A549 (cell line): ENCODE measurements around the gene CHD6. TPM values are rescaled to one million over a fixed set of nuclear protein-coding genes. Genes with fewer than 3 reads are reported as not detected.

Source experiments
- ATAC-seq, 2 experiments: fragments of 200-7000 bp in 1 of 2; fragments of >200 bp in 1 of 2; cut with Nextera tagmentation in 1 of 2; cut with Tn5 transposase in 1 of 2; 3 replicates each; pipeline versions ENCODE4 v1.8.0 to v1.9.1; 2018 to 2020; ENCODE audit warnings: mild to moderate bottlenecking in 1 of 2, moderate library complexity in 1 of 2
- CTCF ChIA-PET: fragments of 300-600 bp; sonication (Branson Sonifier 250); formaldehyde crosslinking; extraction: SDS; loops from one replicate; lab custom pipeline; 2021; ENCODE audit warnings: antibody characterized with exemption, inconsistent platforms; lab: Yijun Ruan, JAX
- POLR2A ChIA-PET: fragments of 350-600 bp; formaldehyde crosslinking; extraction: SDS; loops from one replicate; lab custom pipeline; 2021; ENCODE audit warnings: antibody characterized with exemption, inconsistent platforms; lab: Yijun Ruan, JAX
- DNase-seq, 2 experiments: peaks; one replicate each; pipeline versions ENCODE4 v3.0.0 to v3.0.0-alpha.2; 2011 to 2016; ENCODE audit warnings: low read depth in 1 of 2, low spot score in 1 of 2
- FAIRE-seq: peaks from 2 replicates; lab custom pipeline; 2011; peaks lifted over from hg19 to GRCh38; lab: Jason Lieb, UNC
- H3K27ac ChIP-seq, 2 experiments: fragments of >200 bp; sonication (Bioruptor Twin); formaldehyde crosslinking; 3 replicates each; pipeline ENCODE4 v1.5.1; 2016 to 2017
- H3K4me1 ChIP-seq: fragments of >200 bp; sonication (Bioruptor Twin); formaldehyde crosslinking; 3 replicates; pipeline ENCODE4 v1.6.1; 2016
- H3K4me2 ChIP-seq: fragments of >200 bp; sonication (Bioruptor Twin); formaldehyde crosslinking; 3 replicates; pipeline ENCODE4 v1.6.1; 2016
- H3K4me3 ChIP-seq: fragments of >200 bp; sonication (Bioruptor Twin); formaldehyde crosslinking; 3 replicates; pipeline ENCODE4 v1.5.1; 2016
- H3K9me3 ChIP-seq: fragments of >200 bp; sonication (Bioruptor Twin); formaldehyde crosslinking; 3 replicates; pipeline ENCODE4 v1.6.1; 2016
- CBX8 ChIP-seq: fragments of 200-600 bp; sonication (generic); IDR thresholded peaks from 2 replicates; pipeline ENCODE4 v1.6.1; 2016
- CHD2 ChIP-seq: fragments of 150-350 bp; IDR thresholded peaks from 2 replicates; pipeline ENCODE4 v1.6.1; 2014; ENCODE audit warnings: low read length; ENCODE audit not compliant: partially characterized antibody
- EP300 ChIP-seq, 2 experiments: fragments of >200 bp; sonication (Bioruptor Twin); formaldehyde crosslinking; IDR thresholded peaks; 2 replicates in 1 of 2; 3 replicates in 1 of 2; pipeline ENCODE4 v1.6.1; 2016 to 2017
- FOXS1 ChIP-seq: fragments of 250-450 bp; sonication (Bioruptor Pico); IDR thresholded peaks from 2 replicates; pipeline ENCODE4 v1.5.0; 2020; ENCODE audit warnings: mild to moderate bottlenecking, moderate library complexity
- GATA3 ChIP-seq: IDR thresholded peaks from 2 replicates; pipeline ENCODE4 v1.6.1; 2012; ENCODE audit warnings: borderline replicate concordance
- KDM1A ChIP-seq: fragments of 200-600 bp; sonication (generic); IDR thresholded peaks from 2 replicates; pipeline ENCODE4 v1.6.1; 2016; ENCODE audit warnings: low read depth, mild to moderate bottlenecking
- MYC ChIP-seq: IDR thresholded peaks from 2 replicates; pipeline ENCODE4 v1.6.1; 2012; ENCODE audit warnings: mild to moderate bottlenecking, inconsistent platforms, low read length, improper control_type of control experiment, borderline replicate concordance
- NPAS2 ChIP-seq: fragments of 250-450 bp; sonication (Bioruptor Pico); IDR thresholded peaks from 2 replicates; pipeline ENCODE4 v1.8.0; 2022; ENCODE audit warnings: mild to moderate bottlenecking, moderate library complexity, borderline replicate concordance
- POLR2A ChIP-seq: IDR thresholded peaks from 2 replicates; pipeline ENCODE4 v1.6.1; 2012; ENCODE audit warnings: mild to moderate bottlenecking, low read length
- POLR2AphosphoS2 ChIP-seq: conservative IDR thresholded peaks from 2 replicates; pipeline ENCODE4 v1.6.1; 2012; ENCODE audit warnings: low read length, improper control_type of control experiment, inconsistent platforms
- RCOR1 ChIP-seq: fragments of 150-350 bp; IDR thresholded peaks from 2 replicates; pipeline ENCODE4 v1.6.1; 2014; ENCODE audit warnings: antibody characterized with exemption, low read length, low read depth
- SREBF2 ChIP-seq: fragments of 450-650 bp; IDR thresholded peaks from 2 replicates; pipeline ENCODE4 v1.6.1; 2014; ENCODE audit warnings: mild to moderate bottlenecking, moderate library complexity
- WGBS: methylation state at CpG from one replicate; pipeline ENCODE4 v1.1.6; 2017; ENCODE audit errors: missing lambda C conversion rate; 5-methylcytosine and 5-hydroxymethylcytosine counted together
- polyA plus RNA-seq, 4 experiments: library from polyadenylated mRNA; depleted of rRNA in 3 of 4; stranded (reverse); fragments of >200 nt; fragmentation: RNase III in 1 of 4; extraction: RNeasy Plus Mini Kit Qiagen cat#74134 plus additional on column Dnase treatment in 1 of 4; gene quantifications; 2 replicates in 3 of 4; 3 replicates in 1 of 4; pipeline ENCODE4 v1.2.3, GENCODE V29; 2011 to 2017
- TF ChIP-seq, protein P1 (sequence below): fragments of 250-450 bp; sonication (Bioruptor Pico); IDR thresholded peaks from 2 replicates; pipeline ENCODE4 v1.5.0; 2020; ENCODE audit warnings: low read depth, mild to moderate bottlenecking, moderate library complexity
- TF ChIP-seq, protein P2 (sequence below): fragments of 200-600 bp; sonication (generic); IDR thresholded peaks from 2 replicates; pipeline ENCODE4 v1.6.1; 2016; ENCODE audit warnings: antibody characterized with exemption, mild to moderate bottlenecking, moderate library complexity
- TF ChIP-seq, protein P3 (sequence below): fragments of 150-350 bp; IDR thresholded peaks from 2 replicates; pipeline ENCODE4 v1.6.1; 2014; ENCODE audit warnings: low read depth, mild to moderate bottlenecking, low read length

Gene CHD6
- polyA plus RNA-seq, 2 of the 4 experiments (the other 2 are of a cell fraction): 8.2 to 22.6 TPM

DNA sequence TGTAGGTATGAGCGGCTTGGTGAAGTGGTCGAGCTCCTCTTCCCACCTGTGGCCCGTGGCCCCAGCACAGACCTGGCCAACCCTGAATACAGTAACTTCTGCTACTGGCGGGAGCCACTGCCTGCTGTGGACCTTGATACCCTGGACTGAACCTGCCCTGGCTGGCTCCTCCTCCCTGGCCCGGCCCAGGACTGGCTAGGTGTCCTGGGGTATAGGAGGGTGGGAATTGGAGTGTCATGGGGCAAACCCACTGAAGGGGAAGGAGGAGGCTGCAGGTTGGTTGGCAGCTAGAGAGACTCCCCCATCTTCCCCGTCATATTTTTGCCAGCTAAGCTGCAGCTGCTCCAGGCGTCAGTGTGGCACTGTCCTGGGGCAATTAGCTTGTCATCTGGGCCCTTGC lies 259.5 kb downstream of the CHD6 start:
- TF ChIP-seq EP300 (IDR thresholded peaks at IDR 0.05): no peak
- no peak for TF ChIP-seq GATA3
- no peak for TF ChIP-seq CBX8
- no peak for FAIRE-seq
- ChIA-PET POLR2A (no interaction called here), CTCF (interaction anchor here (0.8 to 5.9 kb wide), 4 partner anchors 11 to 185 kb away, joined by 4 to 28 read pairs (median 4); partner anchors contain the start of gene LPIN3)
- H3K4me2 ChIP-seq: no peak overlapping the region
- WGBS: 84% methylated on average over 5 of the region's 7 CpGs
- no peak overlapping the region for H3K27ac ChIP-seq
- no peak overlapping the region for H3K4me3 ChIP-seq
- no peak for DNase-seq
- no peaks in the 10 kb centered on the region for H3K4me1 ChIP-seq
- ATAC-seq: no peak
- no peaks in the 10 kb centered on the region for H3K9me3 ChIP-seq

DNA sequence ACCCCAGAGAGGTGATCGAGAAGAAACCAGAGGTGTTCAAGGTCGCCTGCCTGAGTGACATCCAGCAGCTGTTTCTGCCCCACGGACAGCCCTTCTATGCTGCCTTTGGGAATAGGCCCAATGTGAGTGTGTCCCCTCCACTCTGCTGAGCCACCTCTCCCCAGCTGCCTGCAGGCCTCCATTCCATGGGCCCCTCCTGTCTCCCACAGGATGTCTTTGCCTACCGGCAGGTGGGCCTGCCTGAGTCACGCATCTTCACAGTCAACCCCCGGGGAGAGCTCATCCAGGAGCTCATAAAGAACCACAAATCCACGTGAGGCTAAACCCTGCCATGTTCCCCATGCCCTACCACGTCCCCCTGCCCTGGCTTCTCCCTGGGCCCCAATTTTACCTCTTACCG lies 259.9 kb downstream of the CHD6 start:
- no peak for DNase-seq
- no peak overlapping the region for H3K4me3 ChIP-seq
- ChIA-PET POLR2A (no interaction called here), CTCF (interaction anchor here (1.1 to 5.9 kb wide), 2 partner anchors 18 to 185 kb away, joined by 4 to 28 read pairs; partner anchors contain the start of gene LPIN3)
- ATAC-seq: no peak
- no peaks in the 10 kb centered on the region for H3K9me3 ChIP-seq
- 91% methylated on average over 9 of the region's 9 CpGs for WGBS
- TF ChIP-seq KDM1A (no peak), SREBF2 (no peak), POLR2AphosphoS2 (no peak), RCOR1 (no peak), CBX8 (no peak), POLR2A (no peak), CHD2 (no peak)
- TF ChIP-seq, protein P1, sequence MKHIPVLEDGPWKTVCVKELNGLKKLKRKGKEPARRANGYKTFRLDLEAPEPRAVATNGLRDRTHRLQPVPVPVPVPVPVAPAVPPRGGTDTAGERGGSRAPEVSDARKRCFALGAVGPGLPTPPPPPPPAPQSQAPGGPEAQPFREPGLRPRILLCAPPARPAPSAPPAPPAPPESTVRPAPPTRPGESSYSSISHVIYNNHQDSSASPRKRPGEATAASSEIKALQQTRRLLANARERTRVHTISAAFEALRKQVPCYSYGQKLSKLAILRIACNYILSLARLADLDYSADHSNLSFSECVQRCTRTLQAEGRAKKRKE (CRISPR knock-in tag): no peak
- TF ChIP-seq, protein P2, sequence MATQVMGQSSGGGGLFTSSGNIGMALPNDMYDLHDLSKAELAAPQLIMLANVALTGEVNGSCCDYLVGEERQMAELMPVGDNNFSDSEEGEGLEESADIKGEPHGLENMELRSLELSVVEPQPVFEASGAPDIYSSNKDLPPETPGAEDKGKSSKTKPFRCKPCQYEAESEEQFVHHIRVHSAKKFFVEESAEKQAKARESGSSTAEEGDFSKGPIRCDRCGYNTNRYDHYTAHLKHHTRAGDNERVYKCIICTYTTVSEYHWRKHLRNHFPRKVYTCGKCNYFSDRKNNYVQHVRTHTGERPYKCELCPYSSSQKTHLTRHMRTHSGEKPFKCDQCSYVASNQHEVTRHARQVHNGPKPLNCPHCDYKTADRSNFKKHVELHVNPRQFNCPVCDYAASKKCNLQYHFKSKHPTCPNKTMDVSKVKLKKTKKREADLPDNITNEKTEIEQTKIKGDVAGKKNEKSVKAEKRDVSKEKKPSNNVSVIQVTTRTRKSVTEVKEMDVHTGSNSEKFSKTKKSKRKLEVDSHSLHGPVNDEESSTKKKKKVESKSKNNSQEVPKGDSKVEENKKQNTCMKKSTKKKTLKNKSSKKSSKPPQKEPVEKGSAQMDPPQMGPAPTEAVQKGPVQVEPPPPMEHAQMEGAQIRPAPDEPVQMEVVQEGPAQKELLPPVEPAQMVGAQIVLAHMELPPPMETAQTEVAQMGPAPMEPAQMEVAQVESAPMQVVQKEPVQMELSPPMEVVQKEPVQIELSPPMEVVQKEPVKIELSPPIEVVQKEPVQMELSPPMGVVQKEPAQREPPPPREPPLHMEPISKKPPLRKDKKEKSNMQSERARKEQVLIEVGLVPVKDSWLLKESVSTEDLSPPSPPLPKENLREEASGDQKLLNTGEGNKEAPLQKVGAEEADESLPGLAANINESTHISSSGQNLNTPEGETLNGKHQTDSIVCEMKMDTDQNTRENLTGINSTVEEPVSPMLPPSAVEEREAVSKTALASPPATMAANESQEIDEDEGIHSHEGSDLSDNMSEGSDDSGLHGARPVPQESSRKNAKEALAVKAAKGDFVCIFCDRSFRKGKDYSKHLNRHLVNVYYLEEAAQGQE: no peak
- TF ChIP-seq, protein P3, sequence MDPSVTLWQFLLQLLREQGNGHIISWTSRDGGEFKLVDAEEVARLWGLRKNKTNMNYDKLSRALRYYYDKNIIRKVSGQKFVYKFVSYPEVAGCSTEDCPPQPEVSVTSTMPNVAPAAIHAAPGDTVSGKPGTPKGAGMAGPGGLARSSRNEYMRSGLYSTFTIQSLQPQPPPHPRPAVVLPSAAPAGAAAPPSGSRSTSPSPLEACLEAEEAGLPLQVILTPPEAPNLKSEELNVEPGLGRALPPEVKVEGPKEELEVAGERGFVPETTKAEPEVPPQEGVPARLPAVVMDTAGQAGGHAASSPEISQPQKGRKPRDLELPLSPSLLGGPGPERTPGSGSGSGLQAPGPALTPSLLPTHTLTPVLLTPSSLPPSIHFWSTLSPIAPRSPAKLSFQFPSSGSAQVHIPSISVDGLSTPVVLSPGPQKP: no peak
- TF ChIP-seq, all 56 proteins: peak for 0
- no peaks in the 10 kb centered on the region for H3K4me1 ChIP-seq
- H3K27ac ChIP-seq: no peak overlapping the region
- H3K4me2 ChIP-seq: no peak overlapping the region
- FAIRE-seq: no peak

DNA sequence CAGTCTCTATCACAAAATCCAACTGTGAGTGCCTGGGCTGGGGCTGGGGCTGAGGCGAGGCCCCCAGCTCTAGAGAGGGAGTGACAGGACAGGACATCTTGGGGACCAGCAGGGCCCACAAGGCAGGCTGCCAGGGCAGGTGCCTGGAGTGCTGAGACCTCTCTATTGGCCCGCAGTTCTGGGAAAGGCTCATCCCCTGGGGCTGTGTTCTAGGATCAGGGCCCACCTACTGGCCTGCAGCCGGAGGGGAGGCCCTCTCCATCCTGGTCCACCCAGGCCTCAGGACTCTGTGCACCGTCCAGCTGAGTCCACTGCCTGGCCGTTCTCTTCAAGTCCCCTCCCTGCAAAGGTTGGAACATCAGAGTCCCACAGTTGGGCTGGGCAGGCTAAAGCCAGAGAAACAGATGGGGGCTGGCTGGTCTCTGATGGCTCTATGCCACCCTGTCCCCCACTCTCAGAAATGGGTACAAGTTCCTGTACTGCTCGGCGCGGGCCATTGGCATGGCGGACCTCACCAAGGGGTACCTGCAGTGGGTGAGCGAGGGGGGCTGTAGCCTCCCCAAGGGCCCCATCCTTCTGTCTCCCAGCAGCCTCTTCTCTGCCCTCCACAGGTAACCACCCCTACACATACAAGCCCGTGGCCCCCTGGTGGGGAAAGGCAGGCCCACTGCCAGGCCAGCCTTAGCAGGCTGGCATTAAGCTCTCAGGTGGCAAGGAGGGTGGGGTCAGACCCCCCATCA lies 260.6 kb downstream of the CHD6 start:
- DNase-seq: no peak
- Histone ChIP-seq H3K9me3 (no peaks in the 10 kb centered on the region), H3K27ac (no peak overlapping the region), H3K4me2 (no peak overlapping the region)
- no peak for FAIRE-seq
- WGBS: 90% methylated on average over 7 of the region's 11 CpGs
- ATAC-seq: peak in 1 of 2 experiments; percentile 32; a peak in 2 of 6 replicates
- TF ChIP-seq NPAS2: no peak
- no peak for TF ChIP-seq SREBF2
- TF ChIP-seq RCOR1: no peak
- no peak for TF ChIP-seq POLR2A
- TF ChIP-seq MYC: no peak
- no peak for TF ChIP-seq FOXS1 (CRISPR knock-in tag)
- TF ChIP-seq, all 56 proteins: peak for 0
- CTCF ChIA-PET: interaction anchor here (1.0 to 5.9 kb wide), 3 partner anchors 18 to 184 kb away, joined by 3 to 28 read pairs (median 4); partner anchors contain the start of gene LPIN3
- no peak overlapping the region for H3K4me3 ChIP-seq
- no peaks in the 10 kb centered on the region for H3K4me1 ChIP-seq
- POLR2A ChIA-PET: no interaction called here
